ENCODE measurements around the gene RNPC3. TPM values are rescaled to one million over a fixed set of nuclear protein-coding genes. Genes with fewer than 3 reads are reported as not detected.
A peak's percentile ranks its signal among the peaks of the same experiment; 100 is the strongest.

RNPC3 gene, protein sequence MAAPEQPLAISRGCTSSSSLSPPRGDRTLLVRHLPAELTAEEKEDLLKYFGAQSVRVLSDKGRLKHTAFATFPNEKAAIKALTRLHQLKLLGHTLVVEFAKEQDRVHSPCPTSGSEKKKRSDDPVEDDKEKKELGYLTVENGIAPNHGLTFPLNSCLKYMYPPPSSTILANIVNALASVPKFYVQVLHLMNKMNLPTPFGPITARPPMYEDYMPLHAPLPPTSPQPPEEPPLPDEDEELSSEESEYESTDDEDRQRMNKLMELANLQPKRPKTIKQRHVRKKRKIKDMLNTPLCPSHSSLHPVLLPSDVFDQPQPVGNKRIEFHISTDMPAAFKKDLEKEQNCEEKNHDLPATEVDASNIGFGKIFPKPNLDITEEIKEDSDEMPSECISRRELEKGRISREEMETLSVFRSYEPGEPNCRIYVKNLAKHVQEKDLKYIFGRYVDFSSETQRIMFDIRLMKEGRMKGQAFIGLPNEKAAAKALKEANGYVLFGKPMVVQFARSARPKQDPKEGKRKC
- total RNA-seq = 6.4 and 8.8 TPM in 2 replicates

DNA sequence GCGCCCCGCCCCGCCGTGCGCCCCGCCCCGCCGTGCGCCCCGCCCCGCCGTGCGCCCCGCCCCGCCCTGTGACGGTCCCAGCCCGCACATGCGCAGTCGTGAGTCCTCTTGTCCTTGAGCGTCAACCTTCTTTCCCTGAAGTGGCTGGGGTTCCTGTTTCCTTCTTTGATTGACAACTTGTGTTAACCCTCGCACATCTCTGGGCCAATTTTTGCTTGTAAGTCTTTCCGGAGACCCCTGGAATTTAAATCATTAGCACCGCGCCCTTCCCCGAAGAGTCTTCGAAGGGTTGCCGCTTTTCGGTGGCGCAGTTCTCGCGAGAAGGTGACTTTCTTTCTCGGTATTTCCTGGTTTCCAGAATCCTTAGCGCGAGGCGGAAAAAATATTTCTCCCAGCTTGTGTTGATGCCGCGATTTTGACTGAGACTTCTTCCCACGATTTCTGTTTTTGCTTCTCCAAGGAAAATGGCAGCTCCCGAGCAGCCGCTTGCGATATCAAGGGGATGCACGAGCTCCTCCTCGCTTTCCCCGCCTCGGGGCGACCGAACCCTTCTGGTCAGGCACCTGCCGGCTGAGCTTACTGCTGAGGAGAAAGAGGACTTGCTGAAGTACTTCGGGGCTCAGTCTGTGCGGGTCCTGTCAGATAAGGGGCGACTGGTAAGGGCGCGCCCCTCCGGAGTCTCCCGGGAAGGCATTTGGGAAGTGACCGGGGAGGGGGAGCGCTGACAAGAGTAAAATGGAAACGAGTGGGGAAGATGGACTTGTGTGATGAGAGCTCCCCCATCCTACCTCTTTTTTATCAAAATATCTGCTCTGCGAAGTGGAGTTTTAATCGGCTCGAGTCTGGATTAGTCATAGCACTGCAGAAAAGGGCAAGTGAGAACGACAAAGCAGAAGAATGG, at the start of gene RNPC3:
Gene RNPC3, plus strand, starts transcription at position 93 of the 901 bp plus-strand sequence. Its CDS starts 372 bp downstream, at position 465.
- Histone ChIP-seq H3K27me3 (ENCODE audit: control insufficient read depth, insufficient read depth, low read length) (no peaks in the 10 kb centered on the region), H3K4me3 (ENCODE audit: low read depth, low read length) (peak within 1 kb of the TSS; percentile 81), H3K36me3 (ENCODE audit: control insufficient read depth, insufficient read depth, low read length) (peaks cover 2% of the 10 kb centered on the region)
- DNase-seq (ENCODE audit: low read depth) = peak; percentile 74
- TF ChIP-seq, protein P1, sequence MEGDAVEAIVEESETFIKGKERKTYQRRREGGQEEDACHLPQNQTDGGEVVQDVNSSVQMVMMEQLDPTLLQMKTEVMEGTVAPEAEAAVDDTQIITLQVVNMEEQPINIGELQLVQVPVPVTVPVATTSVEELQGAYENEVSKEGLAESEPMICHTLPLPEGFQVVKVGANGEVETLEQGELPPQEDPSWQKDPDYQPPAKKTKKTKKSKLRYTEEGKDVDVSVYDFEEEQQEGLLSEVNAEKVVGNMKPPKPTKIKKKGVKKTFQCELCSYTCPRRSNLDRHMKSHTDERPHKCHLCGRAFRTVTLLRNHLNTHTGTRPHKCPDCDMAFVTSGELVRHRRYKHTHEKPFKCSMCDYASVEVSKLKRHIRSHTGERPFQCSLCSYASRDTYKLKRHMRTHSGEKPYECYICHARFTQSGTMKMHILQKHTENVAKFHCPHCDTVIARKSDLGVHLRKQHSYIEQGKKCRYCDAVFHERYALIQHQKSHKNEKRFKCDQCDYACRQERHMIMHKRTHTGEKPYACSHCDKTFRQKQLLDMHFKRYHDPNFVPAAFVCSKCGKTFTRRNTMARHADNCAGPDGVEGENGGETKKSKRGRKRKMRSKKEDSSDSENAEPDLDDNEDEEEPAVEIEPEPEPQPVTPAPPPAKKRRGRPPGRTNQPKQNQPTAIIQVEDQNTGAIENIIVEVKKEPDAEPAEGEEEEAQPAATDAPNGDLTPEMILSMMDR (IDR thresholded peaks at IDR 0.05; ENCODE audit: insufficient read depth, low read length, poor library complexity, severe bottlenecking) = no peak

DNA sequence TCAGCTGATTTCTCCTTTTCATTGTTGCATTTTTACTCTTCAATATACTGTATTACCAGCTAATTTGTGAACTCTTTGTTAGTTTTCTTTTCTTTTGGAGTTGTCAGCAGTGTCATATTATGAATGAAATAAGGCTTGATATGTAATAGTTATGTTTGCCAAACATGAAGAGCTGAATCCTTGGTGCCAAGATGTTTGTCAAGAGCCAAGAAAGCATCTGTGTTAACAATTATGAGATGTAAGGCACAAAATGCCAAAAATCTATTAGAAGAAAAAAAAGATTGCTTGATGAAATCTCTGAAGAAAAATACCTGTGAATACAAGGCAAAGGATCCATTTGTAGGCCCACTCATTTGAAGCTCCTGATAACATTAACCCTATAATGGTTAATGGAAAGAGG, 48.4 kb upstream of the RNPC3 start:
- TF ChIP-seq, protein P1 (IDR thresholded peaks at IDR 0.05; ENCODE audit: insufficient read depth, low read length, poor library complexity, severe bottlenecking) = no peak
- Histone ChIP-seq H3K4me3 (ENCODE audit: low read depth, low read length) (no peak overlapping the region), H3K27me3 (ENCODE audit: control insufficient read depth, insufficient read depth, low read length) (no peaks in the 10 kb centered on the region), H3K36me3 (ENCODE audit: control insufficient read depth, insufficient read depth, low read length) (no peaks in the 10 kb centered on the region)
- DNase-seq (ENCODE audit: low read depth) = no peak

DNA sequence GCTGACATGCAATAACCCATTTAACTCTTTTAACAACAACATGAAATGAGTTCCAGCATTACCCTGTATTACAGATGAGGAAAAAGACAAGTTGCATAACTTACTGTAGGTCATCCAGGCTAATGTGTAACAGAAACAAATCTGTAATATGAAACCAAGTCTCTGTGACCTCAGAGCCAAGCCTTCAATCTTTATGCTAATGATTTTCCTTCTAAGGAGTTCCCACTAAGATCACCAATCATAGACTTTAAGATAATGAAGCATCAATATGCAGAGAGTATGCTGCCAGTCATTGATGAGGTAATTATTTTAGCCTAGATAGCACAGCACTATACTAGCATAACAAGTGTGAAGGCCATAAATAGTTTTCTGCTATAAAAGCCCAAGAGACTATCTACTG, 35.6 kb upstream of the RNPC3 start:
- H3K36me3 ChIP-seq (ENCODE audit: control insufficient read depth, insufficient read depth, low read length) = no peaks in the 10 kb centered on the region
- no peaks in the 10 kb centered on the region for H3K27me3 ChIP-seq (ENCODE audit: control insufficient read depth, insufficient read depth, low read length)
- peak; percentile 32 for DNase-seq (ENCODE audit: low read depth)
- H3K4me3 ChIP-seq (ENCODE audit: low read depth, low read length) = no peak overlapping the region
- TF ChIP-seq, protein P1 (IDR thresholded peaks at IDR 0.05; ENCODE audit: insufficient read depth, low read length, poor library complexity, severe bottlenecking) = no peak

DNA sequence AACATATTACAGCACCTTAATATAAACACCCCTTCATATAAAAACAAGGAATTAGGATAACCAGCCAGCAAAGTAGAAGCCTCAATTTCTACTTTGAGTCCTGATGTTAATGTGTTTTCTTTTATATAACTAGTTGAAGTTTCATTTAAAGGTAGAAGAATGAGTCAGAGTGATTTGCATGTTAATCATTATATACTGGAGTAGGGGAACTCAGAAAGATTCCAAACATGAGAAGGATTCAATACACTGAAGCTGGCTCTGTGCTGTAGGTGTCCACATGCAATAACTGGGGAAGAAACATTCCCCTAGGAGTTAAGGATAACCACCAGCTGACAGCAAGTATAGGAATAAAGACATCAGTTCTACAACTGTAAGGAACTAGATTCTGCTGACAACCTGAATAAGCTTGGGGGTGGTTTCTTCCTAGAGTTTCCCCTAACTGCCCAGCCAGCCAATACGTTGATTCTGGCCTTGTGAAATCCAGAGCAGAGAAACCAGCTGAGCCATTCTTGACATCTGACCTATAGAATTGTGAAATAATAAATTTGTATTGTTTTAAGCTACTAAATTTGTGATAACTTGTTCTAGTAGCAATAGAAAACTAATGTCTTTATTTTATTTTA, 33.4 kb upstream of the RNPC3 start:
- Histone ChIP-seq H3K4me3 (ENCODE audit: low read depth, low read length) (no peak overlapping the region), H3K36me3 (ENCODE audit: control insufficient read depth, insufficient read depth, low read length) (no peaks in the 10 kb centered on the region)

DNA sequence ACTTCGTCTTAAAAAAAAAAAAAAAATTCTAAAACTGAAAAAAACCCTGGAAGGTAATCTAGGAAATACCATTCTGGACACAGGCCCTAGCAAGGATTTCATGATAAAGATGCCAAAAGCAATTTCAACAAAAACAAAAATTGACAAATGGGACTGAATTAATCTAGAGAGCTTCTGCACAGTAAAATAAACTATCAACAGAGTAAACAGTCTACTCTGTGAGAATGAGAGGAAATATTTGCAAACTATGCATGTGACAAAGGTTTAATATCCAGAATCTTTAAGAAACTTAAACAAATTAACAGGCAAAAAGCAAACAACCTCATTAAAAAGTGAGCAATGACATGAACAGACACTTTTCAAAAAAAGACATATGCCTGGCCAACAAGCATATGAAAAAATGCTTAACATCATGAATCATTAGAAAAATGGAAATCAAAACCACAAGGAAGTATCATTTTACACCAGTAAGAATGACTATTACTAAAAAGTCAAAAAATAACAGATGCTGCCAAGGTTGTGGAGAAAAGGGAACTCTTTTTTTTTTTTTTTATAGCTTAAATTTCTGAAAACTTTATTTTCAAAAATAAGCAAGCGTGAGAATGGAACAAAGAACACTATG, 29.4 kb upstream of the RNPC3 start:
- Histone ChIP-seq H3K36me3 (ENCODE audit: control insufficient read depth, insufficient read depth, low read length) (no peaks in the 10 kb centered on the region), H3K27me3 (ENCODE audit: control insufficient read depth, insufficient read depth, low read length) (no peaks in the 10 kb centered on the region), H3K4me3 (ENCODE audit: low read depth, low read length) (no peak overlapping the region)
- TF ChIP-seq, protein P1 (IDR thresholded peaks at IDR 0.05; ENCODE audit: insufficient read depth, low read length, poor library complexity, severe bottlenecking) = no peak
- DNase-seq (ENCODE audit: low read depth) = no peak

More for the DNA sequence above, 33.4 kb upstream of the RNPC3 start:
- TF ChIP-seq, protein P1 (IDR thresholded peaks at IDR 0.05; ENCODE audit: insufficient read depth, low read length, poor library complexity, severe bottlenecking) = no peak
- peak; percentile 7 for DNase-seq (ENCODE audit: low read depth)
- H3K27me3 ChIP-seq (ENCODE audit: control insufficient read depth, insufficient read depth, low read length) = no peaks in the 10 kb centered on the region

All from kidney epithelial cell (primary cell).